GM12878 (cell line): ENCODE data around the gene SLC35D2. TPM values are rescaled to one million over a fixed set of nuclear protein-coding genes. Genes with fewer than 3 reads are reported as not detected.

ENCODE experiments used
- ELK1 ChIP-seq: IDR thresholded peaks from 2 replicates; pipeline ENCODE4 v1.6.1; 2012; ENCODE audit warnings: low read depth, low read length, improper control_type of control experiment
- GATAD2B ChIP-seq: fragments of 450-650 bp; conservative IDR thresholded peaks from 2 replicates; pipeline ENCODE4 v1.6.1; 2017; ENCODE audit warnings: low read depth, mild to moderate bottlenecking, moderate library complexity
- NBN ChIP-seq: fragments of 450-650 bp; IDR thresholded peaks from 2 replicates; pipeline ENCODE4 v1.6.1; 2016
- NFIC ChIP-seq: IDR thresholded peaks from 2 replicates; pipeline ENCODE4 v1.6.1; 2012; ENCODE audit warnings: low read depth, mild to moderate bottlenecking, inconsistent platforms, low read length, moderate library complexity
- NFYB ChIP-seq: IDR thresholded peaks from 2 replicates; pipeline ENCODE4 v1.6.1; 2011; ENCODE audit warnings: low read depth, mild to moderate bottlenecking, low read length, improper control_type of control experiment, moderate library complexity; ENCODE audit not compliant: insufficient read depth
- PML ChIP-seq: IDR thresholded peaks from 2 replicates; pipeline ENCODE4 v1.6.1; 2012; ENCODE audit warnings: low read length, inconsistent platforms
- SIX5 ChIP-seq: IDR thresholded peaks from 2 replicates; pipeline ENCODE4 v1.6.1; 2011; ENCODE audit warnings: mild to moderate bottlenecking, low read depth, low read length, moderate library complexity; ENCODE audit not compliant: severe bottlenecking
- SP1 ChIP-seq: IDR thresholded peaks from one replicate; pipeline ENCODE4 v1.6.1; 2011; ENCODE audit warnings: low read depth, low read length
- ZNF687 ChIP-seq: fragments of 450-650 bp; IDR thresholded peaks from 2 replicates; pipeline ENCODE4 v1.6.1; 2017; ENCODE audit warnings: mild to moderate bottlenecking, moderate library complexity
- polyA plus RNA-seq, 11 experiments: library from polyadenylated mRNA; depleted of rRNA in 4 of 11; unstranded in 6 of 11; stranded (reverse) in 5 of 11; fragments of >200 nt; fragmentation: Nextera tagmentation in 4 of 11; fragmentation: Illumina TruSeq in 1 of 11; extraction: Ambion mirVana in 4 of 11; extraction: Trizol in 1 of 11; gene quantifications; 1 replicate in 1 of 11; 2 replicates in 10 of 11; pipeline versions ENCODE4 v1.2.1 to v1.2.3, GENCODE V29; 2011 to 2016; ENCODE audit warnings: inconsistent platforms in 2 of 11, missing spikeins in 2 of 11, low read depth in 1 of 11
- total RNA-seq, 4 experiments: library from RNA; depleted of rRNA in 3 of 4; stranded (reverse); fragments of >200 nt in 3 of 4; fragmentation: Illumina TruSeq in 1 of 4; extraction: Trizol in 1 of 4; gene quantifications; 2 replicates each; pipeline versions ENCODE4 v1.2.1 to v1.2.3, GENCODE V29; 2013 to 2021
- TF ChIP-seq, protein P1 (sequence below): fragments of 450-650 bp; IDR thresholded peaks from 2 replicates; pipeline ENCODE4 v1.6.1; 2017; ENCODE audit warnings: mild to moderate bottlenecking, low read depth, inconsistent platforms; ENCODE audit not compliant: poor library complexity, severe bottlenecking
- TF ChIP-seq, protein P2 (sequence below): fragments of 450-650 bp; IDR thresholded peaks from 2 replicates; pipeline ENCODE4 v1.6.1; 2018; ENCODE audit warnings: mild to moderate bottlenecking, low read depth, moderate library complexity; ENCODE audit not compliant: partially characterized antibody
- TF ChIP-seq, protein P3 (sequence below): IDR thresholded peaks from 2 replicates; pipeline ENCODE4 v1.6.1; 2012; ENCODE audit warnings: low read length, inconsistent platforms

The SLC35D2 gene
- total and polyA plus RNA-seq, 10 of the 15 experiments (the other 5 are each of a cell fraction or from before 2014, with no cell fraction given), result 0.64 to 6.3 (median 3.5) TPM

GRCh38 chr9:96418083-96418919 lies 34.8 kb upstream of the SLC35D2 start, which contains the start of gene ZNF367 (continued):
- 0 out of 2 replicates have a peak, but pooled peaks have one; percentile 36 for TF ChIP-seq ELK1
- 0 out of 2 replicates have a peak, but pooled peaks have one; percentile 78 for TF ChIP-seq GATAD2B
- TF ChIP-seq SP1, result peak; percentile 95
- no peak for TF ChIP-seq ZNF687
- TF ChIP-seq, protein P1, sequence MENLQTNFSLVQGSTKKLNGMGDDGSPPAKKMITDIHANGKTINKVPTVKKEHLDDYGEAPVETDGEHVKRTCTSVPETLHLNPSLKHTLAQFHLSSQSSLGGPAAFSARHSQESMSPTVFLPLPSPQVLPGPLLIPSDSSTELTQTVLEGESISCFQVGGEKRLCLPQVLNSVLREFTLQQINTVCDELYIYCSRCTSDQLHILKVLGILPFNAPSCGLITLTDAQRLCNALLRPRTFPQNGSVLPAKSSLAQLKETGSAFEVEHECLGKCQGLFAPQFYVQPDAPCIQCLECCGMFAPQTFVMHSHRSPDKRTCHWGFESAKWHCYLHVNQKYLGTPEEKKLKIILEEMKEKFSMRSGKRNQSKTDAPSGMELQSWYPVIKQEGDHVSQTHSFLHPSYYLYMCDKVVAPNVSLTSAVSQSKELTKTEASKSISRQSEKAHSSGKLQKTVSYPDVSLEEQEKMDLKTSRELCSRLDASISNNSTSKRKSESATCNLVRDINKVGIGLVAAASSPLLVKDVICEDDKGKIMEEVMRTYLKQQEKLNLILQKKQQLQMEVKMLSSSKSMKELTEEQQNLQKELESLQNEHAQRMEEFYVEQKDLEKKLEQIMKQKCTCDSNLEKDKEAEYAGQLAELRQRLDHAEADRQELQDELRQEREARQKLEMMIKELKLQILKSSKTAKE, result no peak
- TF ChIP-seq NFIC, result no peak
- TF ChIP-seq PML, result no peak
- TF ChIP-seq NFYB, result peak; percentile 94
- TF ChIP-seq, protein P2, sequence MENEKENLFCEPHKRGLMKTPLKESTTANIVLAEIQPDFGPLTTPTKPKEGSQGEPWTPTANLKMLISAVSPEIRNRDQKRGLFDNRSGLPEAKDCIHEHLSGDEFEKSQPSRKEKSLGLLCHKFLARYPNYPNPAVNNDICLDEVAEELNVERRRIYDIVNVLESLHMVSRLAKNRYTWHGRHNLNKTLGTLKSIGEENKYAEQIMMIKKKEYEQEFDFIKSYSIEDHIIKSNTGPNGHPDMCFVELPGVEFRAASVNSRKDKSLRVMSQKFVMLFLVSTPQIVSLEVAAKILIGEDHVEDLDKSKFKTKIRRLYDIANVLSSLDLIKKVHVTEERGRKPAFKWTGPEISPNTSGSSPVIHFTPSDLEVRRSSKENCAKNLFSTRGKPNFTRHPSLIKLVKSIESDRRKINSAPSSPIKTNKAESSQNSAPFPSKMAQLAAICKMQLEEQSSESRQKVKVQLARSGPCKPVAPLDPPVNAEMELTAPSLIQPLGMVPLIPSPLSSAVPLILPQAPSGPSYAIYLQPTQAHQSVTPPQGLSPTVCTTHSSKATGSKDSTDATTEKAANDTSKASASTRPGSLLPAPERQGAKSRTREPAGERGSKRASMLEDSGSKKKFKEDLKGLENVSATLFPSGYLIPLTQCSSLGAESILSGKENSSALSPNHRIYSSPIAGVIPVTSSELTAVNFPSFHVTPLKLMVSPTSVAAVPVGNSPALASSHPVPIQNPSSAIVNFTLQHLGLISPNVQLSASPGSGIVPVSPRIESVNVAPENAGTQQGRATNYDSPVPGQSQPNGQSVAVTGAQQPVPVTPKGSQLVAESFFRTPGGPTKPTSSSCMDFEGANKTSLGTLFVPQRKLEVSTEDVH, result peak; percentile 94
- TF ChIP-seq NBN, result 0 out of 2 replicates have a peak, but pooled peaks have one; percentile 44
- TF ChIP-seq, protein P3, sequence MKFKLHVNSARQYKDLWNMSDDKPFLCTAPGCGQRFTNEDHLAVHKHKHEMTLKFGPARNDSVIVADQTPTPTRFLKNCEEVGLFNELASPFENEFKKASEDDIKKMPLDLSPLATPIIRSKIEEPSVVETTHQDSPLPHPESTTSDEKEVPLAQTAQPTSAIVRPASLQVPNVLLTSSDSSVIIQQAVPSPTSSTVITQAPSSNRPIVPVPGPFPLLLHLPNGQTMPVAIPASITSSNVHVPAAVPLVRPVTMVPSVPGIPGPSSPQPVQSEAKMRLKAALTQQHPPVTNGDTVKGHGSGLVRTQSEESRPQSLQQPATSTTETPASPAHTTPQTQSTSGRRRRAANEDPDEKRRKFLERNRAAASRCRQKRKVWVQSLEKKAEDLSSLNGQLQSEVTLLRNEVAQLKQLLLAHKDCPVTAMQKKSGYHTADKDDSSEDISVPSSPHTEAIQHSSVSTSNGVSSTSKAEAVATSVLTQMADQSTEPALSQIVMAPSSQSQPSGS, result no peak
- no peak for TF ChIP-seq SIX5
